Lower lobe of right lung (tissue), 2 donors: ENCODE measurements around the gene MAPK1. TPM values are rescaled to one million over a fixed set of nuclear protein-coding genes. Genes with fewer than 3 reads are reported as not detected.
A peak's percentile ranks its signal among the peaks of the same experiment; 100 is the strongest.
"Not testable (repeated sequence)": the region's sequence is repeated elsewhere in the genome, so short reads cannot be mapped to it uniquely, and the experiment has no call there.

Source experiments
- ATAC-seq, 2 donors: fragments of 200-7000 bp; cut with Tn5 transposase; one replicate each; pipeline ENCODE4 v1.9.1; 2020 to 2022; ENCODE audit warnings: mild to moderate bottlenecking in 2 of 2, moderate library complexity in 2 of 2
- DNase-seq: peaks from one replicate; pipeline ENCODE4 v3.0.0-alpha.2; 2020
- H3K27ac ChIP-seq: fragments of 200-600 bp; one replicate; pipeline ENCODE4 v1.8.0; 2022
- H3K27me3 ChIP-seq: fragments of 200-600 bp; one replicate; pipeline ENCODE4 v1.8.0; 2022; ENCODE audit warnings: low read depth
- H3K36me3 ChIP-seq: fragments of 200-600 bp; one replicate; pipeline ENCODE4 v1.8.0; 2022; ENCODE audit warnings: mild to moderate bottlenecking
- H3K4me1 ChIP-seq: fragments of 200-600 bp; one replicate; pipeline ENCODE4 v1.8.0; 2022
- H3K4me3 ChIP-seq: fragments of 200-600 bp; one replicate; pipeline ENCODE4 v1.8.0; 2022; ENCODE audit warnings: mild to moderate bottlenecking
- H3K9me3 ChIP-seq: fragments of 200-600 bp; one replicate; pipeline ENCODE4 v1.8.0; 2022
- intact Hi-C: fragments of 100-400 bp; cut with DNase I; formaldehyde crosslinking; loops from one replicate; pipeline ENCODE4 v1.11.0; 2022
- total RNA-seq: library from RNA; stranded (reverse); fragmentation: NEBNext Ultra II Directional; extraction: Animal tissue kit (Norgen Biotek cat#: 25700); gene quantifications from one replicate; pipeline ENCODE4 v1.2.1, GENCODE V29; 2021
- TF ChIP-seq, protein P1 (sequence below): fragments of 200-600 bp; IDR thresholded peaks from one replicate; pipeline ENCODE4 v1.8.0; 2022; ENCODE audit warnings: antibody characterized with exemption, mild to moderate bottlenecking
- donor health status: DM: no; HTN: yes; CAD: no; lungs with severe emphysema.

The MAPK1 gene
- total RNA-seq, 1 donor from 2014 or later = 146 TPM

DNA sequence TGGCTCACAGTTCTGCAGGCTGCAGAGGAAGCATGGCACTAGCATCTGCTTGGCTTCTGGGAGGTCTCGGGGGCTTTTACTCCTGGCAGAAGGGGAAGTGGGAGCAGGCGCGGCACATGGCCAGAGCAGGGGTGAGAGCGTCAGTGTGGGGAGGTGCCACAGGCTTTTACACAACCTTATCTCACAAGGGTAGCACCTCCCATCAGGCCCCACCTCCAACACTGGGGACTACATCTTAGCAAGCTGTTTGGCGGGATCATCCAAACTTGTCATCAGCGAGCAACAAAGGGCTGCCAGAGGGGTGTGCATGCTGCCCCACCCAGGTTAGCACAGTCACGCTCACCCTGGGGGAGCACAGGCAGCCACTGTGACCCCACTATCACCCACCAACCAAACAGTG is 112.9 kb downstream of the MAPK1 start:
- H3K9me3 ChIP-seq = no peaks in the 10 kb centered on the region
- no peak overlapping the region for H3K27ac ChIP-seq
- TF ChIP-seq, protein P1, sequence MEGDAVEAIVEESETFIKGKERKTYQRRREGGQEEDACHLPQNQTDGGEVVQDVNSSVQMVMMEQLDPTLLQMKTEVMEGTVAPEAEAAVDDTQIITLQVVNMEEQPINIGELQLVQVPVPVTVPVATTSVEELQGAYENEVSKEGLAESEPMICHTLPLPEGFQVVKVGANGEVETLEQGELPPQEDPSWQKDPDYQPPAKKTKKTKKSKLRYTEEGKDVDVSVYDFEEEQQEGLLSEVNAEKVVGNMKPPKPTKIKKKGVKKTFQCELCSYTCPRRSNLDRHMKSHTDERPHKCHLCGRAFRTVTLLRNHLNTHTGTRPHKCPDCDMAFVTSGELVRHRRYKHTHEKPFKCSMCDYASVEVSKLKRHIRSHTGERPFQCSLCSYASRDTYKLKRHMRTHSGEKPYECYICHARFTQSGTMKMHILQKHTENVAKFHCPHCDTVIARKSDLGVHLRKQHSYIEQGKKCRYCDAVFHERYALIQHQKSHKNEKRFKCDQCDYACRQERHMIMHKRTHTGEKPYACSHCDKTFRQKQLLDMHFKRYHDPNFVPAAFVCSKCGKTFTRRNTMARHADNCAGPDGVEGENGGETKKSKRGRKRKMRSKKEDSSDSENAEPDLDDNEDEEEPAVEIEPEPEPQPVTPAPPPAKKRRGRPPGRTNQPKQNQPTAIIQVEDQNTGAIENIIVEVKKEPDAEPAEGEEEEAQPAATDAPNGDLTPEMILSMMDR = no peak
- no peaks in the 10 kb centered on the region for H3K27me3 ChIP-seq
- DNase-seq = no peak
- H3K4me1 ChIP-seq = peaks cover 17% of the 10 kb centered on the region
- intact Hi-C loops = no loop called here
- peak; percentile 55 to 62 for ATAC-seq
- peaks cover 26% of the 10 kb centered on the region for H3K36me3 ChIP-seq
- H3K4me3 ChIP-seq = no peak overlapping the region

DNA sequence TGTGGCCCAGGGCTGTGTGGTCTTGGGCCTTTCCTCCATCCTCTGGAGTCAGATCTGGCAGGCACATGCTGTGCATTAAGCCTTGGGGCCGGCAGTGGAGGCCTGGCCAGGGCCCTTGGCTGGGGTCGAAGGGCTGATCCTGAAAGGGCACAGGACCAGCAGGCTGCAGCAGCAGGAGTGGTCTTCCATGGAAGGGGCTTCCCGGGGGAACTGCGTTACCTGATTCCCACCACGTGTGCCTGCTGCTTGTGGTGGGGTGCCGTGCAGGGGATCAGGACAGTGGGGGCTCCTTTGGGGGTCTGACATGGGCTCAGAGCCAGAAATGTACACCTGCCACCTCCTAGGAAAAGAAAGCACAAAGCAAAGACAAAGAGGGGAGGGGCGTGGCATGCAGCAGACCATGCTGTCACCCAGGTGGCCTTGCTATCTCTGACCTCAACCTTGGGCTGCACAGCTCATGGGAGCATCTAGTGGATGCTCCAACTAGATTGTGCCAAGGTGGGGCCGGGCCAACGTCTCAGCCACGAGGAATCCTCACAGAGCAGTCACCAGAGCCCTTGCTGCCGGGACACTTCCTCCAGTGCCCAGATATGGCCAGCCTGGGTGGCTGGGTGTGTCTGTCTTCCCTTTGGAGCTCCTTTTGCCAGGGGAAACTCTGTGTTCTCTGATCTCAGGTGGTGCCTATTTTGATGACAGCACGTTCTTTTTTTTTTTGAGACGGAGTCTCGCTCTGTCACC is 113.9 kb downstream of the MAPK1 start:
- Histone ChIP-seq H3K4me1 (peaks cover 17% of the 10 kb centered on the region), H3K36me3 (peaks cover 18% of the 10 kb centered on the region), H3K9me3 (no peaks in the 10 kb centered on the region), H3K4me3 (no peak overlapping the region), H3K27me3 (no peaks in the 10 kb centered on the region), H3K27ac (no peak overlapping the region)
- TF ChIP-seq, protein P1 = no peak
- no peak for DNase-seq
- intact Hi-C loops = no loop called here
- no peak for ATAC-seq

DNA sequence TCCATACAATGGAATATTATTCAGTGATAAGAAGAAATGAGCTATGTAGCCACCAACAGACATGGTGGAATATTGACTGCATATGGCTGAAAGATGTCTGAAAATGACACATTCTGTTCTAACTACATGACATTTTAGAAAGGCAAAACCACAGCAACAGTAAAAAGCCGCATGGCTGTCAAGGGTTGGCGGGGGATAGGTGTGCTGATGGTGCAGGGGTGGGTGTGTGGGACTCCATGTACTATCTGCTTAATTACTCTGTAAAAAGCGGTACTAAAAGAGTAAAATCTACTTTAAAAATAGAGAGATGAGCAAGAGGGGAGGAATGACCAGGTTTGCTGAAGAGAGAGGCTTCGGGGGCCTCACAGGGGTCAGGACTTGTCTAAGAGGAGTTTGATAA is 115.2 kb downstream of the MAPK1 start:
- TF ChIP-seq, protein P1 = no peak
- intact Hi-C loops = no loop called here

DNA sequence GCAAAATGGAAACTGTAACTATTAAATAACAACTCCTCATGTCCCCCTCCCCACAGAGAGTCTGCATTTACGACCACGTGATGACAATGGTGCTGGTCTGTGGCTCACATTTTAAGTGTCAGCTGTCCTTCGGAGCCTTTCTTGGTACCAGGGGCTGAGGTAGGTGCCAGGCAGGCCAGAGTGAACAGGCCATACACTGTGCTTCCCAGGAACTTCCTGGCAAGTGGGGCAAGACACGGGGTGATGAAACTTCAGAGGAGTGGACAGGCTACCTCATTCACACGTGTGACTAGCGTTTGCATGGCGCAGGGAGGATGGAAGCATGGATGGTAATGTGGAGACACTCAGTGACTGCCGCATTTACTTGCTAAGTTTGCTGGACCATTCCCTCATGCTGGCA is 121.5 kb downstream of the MAPK1 start:
- TF ChIP-seq, protein P1 = no peak
- Histone ChIP-seq H3K9me3 (no peaks in the 10 kb centered on the region), H3K27ac (no peak overlapping the region), H3K36me3 (no peaks in the 10 kb centered on the region), H3K4me1 (no peaks in the 10 kb centered on the region), H3K27me3 (no peaks in the 10 kb centered on the region), H3K4me3 (no peak overlapping the region)
- DNase-seq = no peak
- no peak for ATAC-seq
- intact Hi-C loops = no loop called here

More for the DNA sequence above, 115.2 kb downstream of the MAPK1 start:
- H3K4me3 ChIP-seq = no peak overlapping the region
- H3K27ac ChIP-seq = no peak overlapping the region
- DNase-seq (no peak), ATAC-seq (no peak)
- peaks cover 17% of the 10 kb centered on the region for H3K4me1 ChIP-seq
- H3K9me3 ChIP-seq = no peaks in the 10 kb centered on the region
- peaks cover 10% of the 10 kb centered on the region for H3K36me3 ChIP-seq
- H3K27me3 ChIP-seq = no peaks in the 10 kb centered on the region

DNA sequence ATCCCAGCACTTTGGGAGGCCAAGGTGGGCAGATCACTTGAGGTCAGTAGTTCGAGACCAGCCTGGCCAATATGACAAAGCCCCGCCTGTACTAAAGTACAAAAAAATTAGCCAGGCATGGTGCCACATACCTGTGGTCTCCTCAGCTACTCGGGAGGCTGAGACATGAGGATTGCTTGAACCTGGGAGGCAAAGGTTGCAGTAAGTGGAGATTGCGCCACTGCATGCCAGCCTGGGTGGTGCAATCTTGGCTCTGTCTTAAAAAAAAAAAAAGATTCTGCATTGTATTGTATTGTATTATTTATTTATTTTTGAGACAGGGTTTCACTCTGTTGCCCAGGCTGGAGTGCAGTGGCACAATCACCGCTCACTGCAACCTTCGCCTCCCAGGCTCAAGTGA is 122.5 kb downstream of the MAPK1 start:
- intact Hi-C loops, H3K27me3 ChIP-seq, H3K27ac ChIP-seq, H3K36me3 ChIP-seq, H3K9me3 ChIP-seq, H3K4me1 ChIP-seq, DNase-seq, ATAC-seq, H3K4me3 ChIP-seq: not testable (repeated sequence)

DNA sequence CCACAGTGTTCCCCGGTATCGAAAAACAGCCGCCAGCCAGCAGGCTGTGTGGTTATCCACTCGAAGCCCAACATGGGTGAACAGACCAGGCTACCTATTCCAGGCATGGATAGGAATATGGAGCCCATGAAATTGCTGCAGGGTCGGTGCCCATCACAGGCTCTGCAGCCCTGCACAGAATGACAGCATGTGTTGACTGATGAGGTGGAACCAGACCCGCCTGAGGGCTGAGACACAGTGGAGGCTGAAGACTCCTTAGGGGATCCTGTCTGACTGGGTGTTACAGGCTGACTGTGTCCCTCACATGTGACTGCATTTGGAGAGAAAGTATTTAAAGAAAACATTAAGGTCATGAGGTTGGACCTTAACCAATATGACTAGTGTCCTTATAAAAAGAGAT is 125.7 kb downstream of the MAPK1 start:
- no peaks in the 10 kb centered on the region for H3K36me3 ChIP-seq
- no peaks in the 10 kb centered on the region for H3K9me3 ChIP-seq
- TF ChIP-seq, protein P1 = no peak
- no peak overlapping the region for H3K4me3 ChIP-seq
- no peak overlapping the region for H3K27ac ChIP-seq
- H3K4me1 ChIP-seq = no peaks in the 10 kb centered on the region
- ATAC-seq = no peak
- intact Hi-C loops = no loop called here
- no peak for DNase-seq
- H3K27me3 ChIP-seq = no peaks in the 10 kb centered on the region
